A549 (cell line): ENCODE data around the gene CLEC16A.

Experiments
- KDM1A ChIP-seq: fragments of 200-600 bp; sonication (generic); IDR thresholded peaks from 2 replicates; pipeline ENCODE4 v1.6.1; 2016; ENCODE audit warnings: low read depth, mild to moderate bottlenecking
- POLR2A ChIP-seq: IDR thresholded peaks from 2 replicates; pipeline ENCODE4 v1.6.1; 2012; ENCODE audit warnings: mild to moderate bottlenecking, low read length
- POLR2AphosphoS2 ChIP-seq: conservative IDR thresholded peaks from 2 replicates; pipeline ENCODE4 v1.6.1; 2012; ENCODE audit warnings: low read length, improper control_type of control experiment, inconsistent platforms
- RFX5 ChIP-seq: fragments of 450-650 bp; IDR thresholded peaks from 2 replicates; pipeline ENCODE4 v1.7.1; 2014; ENCODE audit warnings: antibody characterized with exemption, mild to moderate bottlenecking, moderate library complexity
- TF ChIP-seq, protein P1 (sequence below): fragments of >200 bp; sonication (Bioruptor Twin); formaldehyde crosslinking; IDR thresholded peaks from 3 replicates; pipeline ENCODE4 v1.5.1; 2016
- TF ChIP-seq, protein P2 (sequence below): fragments of 450-650 bp; IDR thresholded peaks from 2 replicates; pipeline ENCODE4 v1.6.1; 2014; ENCODE audit warnings: antibody characterized with exemption

DNA sequence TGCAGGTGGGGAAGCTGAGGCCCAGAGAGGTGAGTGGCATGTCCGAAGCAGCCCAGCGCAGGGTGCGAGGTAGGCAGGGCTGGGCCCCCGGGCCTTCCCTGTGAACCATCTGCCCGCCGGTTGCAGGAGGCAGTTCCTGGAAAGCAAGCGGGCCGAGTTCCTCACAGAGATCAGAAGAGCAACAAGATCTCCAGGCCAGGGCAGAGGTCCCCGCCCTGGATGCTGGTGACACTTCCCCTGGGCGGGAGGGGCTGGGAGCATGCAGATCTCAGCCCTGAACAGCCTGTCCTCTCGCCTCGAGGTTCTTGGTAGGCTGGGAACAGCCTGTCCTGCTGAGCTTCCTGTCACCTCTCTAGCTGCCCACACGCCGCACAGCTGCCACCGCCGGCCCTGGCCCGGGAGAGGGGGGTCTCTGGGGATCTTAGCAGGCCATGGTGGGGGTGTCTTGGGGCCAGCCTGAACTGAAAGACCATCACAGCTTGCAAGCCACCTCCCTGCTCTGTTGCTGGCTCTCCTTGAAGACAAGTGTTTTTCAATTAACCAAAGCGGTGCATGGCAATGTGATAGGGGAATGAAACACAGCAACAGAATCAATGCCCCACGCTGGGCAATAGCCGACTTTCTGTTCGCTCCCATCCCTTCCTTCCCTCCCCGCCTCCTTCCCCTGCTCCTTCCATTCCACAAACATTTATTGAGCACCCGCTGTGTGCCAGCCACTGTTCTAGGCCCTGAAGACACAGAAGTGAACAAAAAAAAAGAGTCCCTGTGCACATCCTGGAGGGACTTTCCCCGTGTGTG, 279.9 kb downstream of the CLEC16A start:
- TF ChIP-seq POLR2A (no peak), KDM1A (no peak), POLR2AphosphoS2 (no peak), RFX5 (no peak)
- TF ChIP-seq, protein P1, sequence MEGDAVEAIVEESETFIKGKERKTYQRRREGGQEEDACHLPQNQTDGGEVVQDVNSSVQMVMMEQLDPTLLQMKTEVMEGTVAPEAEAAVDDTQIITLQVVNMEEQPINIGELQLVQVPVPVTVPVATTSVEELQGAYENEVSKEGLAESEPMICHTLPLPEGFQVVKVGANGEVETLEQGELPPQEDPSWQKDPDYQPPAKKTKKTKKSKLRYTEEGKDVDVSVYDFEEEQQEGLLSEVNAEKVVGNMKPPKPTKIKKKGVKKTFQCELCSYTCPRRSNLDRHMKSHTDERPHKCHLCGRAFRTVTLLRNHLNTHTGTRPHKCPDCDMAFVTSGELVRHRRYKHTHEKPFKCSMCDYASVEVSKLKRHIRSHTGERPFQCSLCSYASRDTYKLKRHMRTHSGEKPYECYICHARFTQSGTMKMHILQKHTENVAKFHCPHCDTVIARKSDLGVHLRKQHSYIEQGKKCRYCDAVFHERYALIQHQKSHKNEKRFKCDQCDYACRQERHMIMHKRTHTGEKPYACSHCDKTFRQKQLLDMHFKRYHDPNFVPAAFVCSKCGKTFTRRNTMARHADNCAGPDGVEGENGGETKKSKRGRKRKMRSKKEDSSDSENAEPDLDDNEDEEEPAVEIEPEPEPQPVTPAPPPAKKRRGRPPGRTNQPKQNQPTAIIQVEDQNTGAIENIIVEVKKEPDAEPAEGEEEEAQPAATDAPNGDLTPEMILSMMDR, result no peak
- TF ChIP-seq, protein P2, sequence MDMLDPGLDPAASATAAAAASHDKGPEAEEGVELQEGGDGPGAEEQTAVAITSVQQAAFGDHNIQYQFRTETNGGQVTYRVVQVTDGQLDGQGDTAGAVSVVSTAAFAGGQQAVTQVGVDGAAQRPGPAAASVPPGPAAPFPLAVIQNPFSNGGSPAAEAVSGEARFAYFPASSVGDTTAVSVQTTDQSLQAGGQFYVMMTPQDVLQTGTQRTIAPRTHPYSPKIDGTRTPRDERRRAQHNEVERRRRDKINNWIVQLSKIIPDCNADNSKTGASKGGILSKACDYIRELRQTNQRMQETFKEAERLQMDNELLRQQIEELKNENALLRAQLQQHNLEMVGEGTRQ, result no peak
